Measurements from ENCODE around the gene SETBP1. TPM values are rescaled to one million over a fixed set of nuclear protein-coding genes. Genes with fewer than 3 reads are reported as not detected.

The SETBP1 gene
- polyA plus RNA-seq (2013, experiment 1 of 2) = 10.7 TPM
- polyA plus RNA-seq (2013, experiment 2 of 2) = 8.6 TPM

- WGBS, 2 experiments (ENCODE audit: insufficient coverage in 2 of 2) = 0% methylated on average over 30 to 34 of the region's 64 CpGs
- Histone ChIP-seq H3K4me1 (ENCODE audit: control insufficient read depth, insufficient read depth, low read length, poor library complexity, severe bottlenecking) (peaks cover 21% of the 10 kb centered on the region), H3K27ac (ENCODE audit: low read depth, low read length, severe bottlenecking) (peak within 1 kb of the TSS; percentile 81)
Observed at GRCh38 chr18:44680273-44681075, at the start of gene SETBP1. Gene SETBP1, plus strand, starts transcription at chr18:44680888. Its CDS starts 20,459 bp downstream, at chr18:44701347.

GRCh38 chr18:44632469-44633145 is 48.1 kb upstream of the SETBP1 start:
- H3K4me1 ChIP-seq (ENCODE audit: control insufficient read depth, insufficient read depth, low read length, poor library complexity, severe bottlenecking) = peaks cover 18% of the 10 kb centered on the region
- WGBS, 2 experiments (ENCODE audit: insufficient coverage in 2 of 2) = no CpG with 5 or more reads among the region's 3 CpGs

More at GRCh38 chr18:44680273-44681075, at the start of gene SETBP1:
- Histone ChIP-seq H3K9me3 (ENCODE audit: control insufficient read depth, low read length) (no peaks in the 10 kb centered on the region), H3K36me3 (ENCODE audit: control insufficient read depth, insufficient read depth, low read length) (no peaks in the 10 kb centered on the region), H3K4me3 (ENCODE audit: extremely low read depth, insufficient read depth, low read length, poor library complexity, severe bottlenecking) (peak within 1 kb of the TSS; percentile 65)

GRCh38 chr18:44635546-44635945 is 45.1 kb upstream of the SETBP1 start:
- Histone ChIP-seq H3K4me3 (ENCODE audit: extremely low read depth, insufficient read depth, low read length, poor library complexity, severe bottlenecking) (no peak overlapping the region), H3K9me3 (ENCODE audit: control insufficient read depth, low read length) (peaks cover 2% of the 10 kb centered on the region), H3K4me1 (ENCODE audit: control insufficient read depth, insufficient read depth, low read length, poor library complexity, severe bottlenecking) (peaks cover 21% of the 10 kb centered on the region), H3K27ac (ENCODE audit: low read depth, low read length, severe bottlenecking) (no peak overlapping the region), H3K36me3 (ENCODE audit: control insufficient read depth, insufficient read depth, low read length) (no peaks in the 10 kb centered on the region)
- 67 to 100% methylated on average over 1 of the region's 3 CpGs for WGBS, 2 experiments (ENCODE audit: insufficient coverage in 2 of 2)

More at GRCh38 chr18:44632469-44633145, 48.1 kb upstream of the SETBP1 start:
- no peak overlapping the region for H3K27ac ChIP-seq (ENCODE audit: low read depth, low read length, severe bottlenecking)
- H3K36me3 ChIP-seq (ENCODE audit: control insufficient read depth, insufficient read depth, low read length) = no peaks in the 10 kb centered on the region
- peaks cover 2% of the 10 kb centered on the region for H3K9me3 ChIP-seq (ENCODE audit: control insufficient read depth, low read length)
- no peak overlapping the region for H3K4me3 ChIP-seq (ENCODE audit: extremely low read depth, insufficient read depth, low read length, poor library complexity, severe bottlenecking)

- Histone ChIP-seq H3K36me3 (ENCODE audit: control insufficient read depth, insufficient read depth, low read length) (no peaks in the 10 kb centered on the region), H3K4me1 (ENCODE audit: control insufficient read depth, insufficient read depth, low read length, poor library complexity, severe bottlenecking) (peaks cover 21% of the 10 kb centered on the region), H3K4me3 (ENCODE audit: extremely low read depth, insufficient read depth, low read length, poor library complexity, severe bottlenecking) (no peak overlapping the region), H3K9me3 (ENCODE audit: control insufficient read depth, low read length) (peaks cover 2% of the 10 kb centered on the region), H3K27ac (ENCODE audit: low read depth, low read length, severe bottlenecking) (no peak overlapping the region)
Observed at GRCh38 chr18:44636241-44636640, 44.4 kb upstream of the SETBP1 start.

GRCh38 chr18:44637210-44638033 is 43.3 kb upstream of the SETBP1 start:
- H3K4me1 ChIP-seq (ENCODE audit: control insufficient read depth, insufficient read depth, low read length, poor library complexity, severe bottlenecking) = peaks cover 21% of the 10 kb centered on the region

GRCh38 chr18:44638034-44638540 is 42.6 kb upstream of the SETBP1 start:
- Histone ChIP-seq H3K4me3 (ENCODE audit: extremely low read depth, insufficient read depth, low read length, poor library complexity, severe bottlenecking) (no peak overlapping the region), H3K9me3 (ENCODE audit: control insufficient read depth, low read length) (no peaks in the 10 kb centered on the region), H3K4me1 (ENCODE audit: control insufficient read depth, insufficient read depth, low read length, poor library complexity, severe bottlenecking) (peaks cover 21% of the 10 kb centered on the region), H3K27ac (ENCODE audit: low read depth, low read length, severe bottlenecking) (no peak overlapping the region), H3K36me3 (ENCODE audit: control insufficient read depth, insufficient read depth, low read length) (no peaks in the 10 kb centered on the region)
- 92 to 94% methylated on average over 4 of the region's 4 CpGs for WGBS, 2 experiments (ENCODE audit: insufficient coverage in 2 of 2)

More at GRCh38 chr18:44637210-44638033, 43.3 kb upstream of the SETBP1 start:
- H3K4me3 ChIP-seq (ENCODE audit: extremely low read depth, insufficient read depth, low read length, poor library complexity, severe bottlenecking) = no peak overlapping the region
- H3K36me3 ChIP-seq (ENCODE audit: control insufficient read depth, insufficient read depth, low read length) = no peaks in the 10 kb centered on the region
- peak overlapping the region; percentile 13 for H3K27ac ChIP-seq (ENCODE audit: low read depth, low read length, severe bottlenecking)
- 72 to 80% methylated on average over 1 to 2 of the region's 5 CpGs for WGBS, 2 experiments (ENCODE audit: insufficient coverage in 2 of 2)
- no peaks in the 10 kb centered on the region for H3K9me3 ChIP-seq (ENCODE audit: control insufficient read depth, low read length)

- H3K4me1 ChIP-seq (ENCODE audit: control insufficient read depth, insufficient read depth, low read length, poor library complexity, severe bottlenecking) = peaks cover 21% of the 10 kb centered on the region
- 100% methylated on average over 1 of the region's 1 CpG; no CpG with 5 or more reads in 1 of the 2 experiments for WGBS, 2 experiments (ENCODE audit: insufficient coverage in 2 of 2)
- H3K27ac ChIP-seq (ENCODE audit: low read depth, low read length, severe bottlenecking) = no peak overlapping the region
- no peaks in the 10 kb centered on the region for H3K36me3 ChIP-seq (ENCODE audit: control insufficient read depth, insufficient read depth, low read length)
- H3K9me3 ChIP-seq (ENCODE audit: control insufficient read depth, low read length) = no peaks in the 10 kb centered on the region
- no peak overlapping the region for H3K4me3 ChIP-seq (ENCODE audit: extremely low read depth, insufficient read depth, low read length, poor library complexity, severe bottlenecking)
Observed at GRCh38 chr18:44638811-44639210, 41.9 kb upstream of the SETBP1 start.

- Histone ChIP-seq H3K9me3 (ENCODE audit: control insufficient read depth, low read length) (no peaks in the 10 kb centered on the region), H3K4me3 (ENCODE audit: extremely low read depth, insufficient read depth, low read length, poor library complexity, severe bottlenecking) (no peak overlapping the region), H3K36me3 (ENCODE audit: control insufficient read depth, insufficient read depth, low read length) (no peaks in the 10 kb centered on the region), H3K4me1 (ENCODE audit: control insufficient read depth, insufficient read depth, low read length, poor library complexity, severe bottlenecking) (peaks cover 4% of the 10 kb centered on the region), H3K27ac (ENCODE audit: low read depth, low read length, severe bottlenecking) (no peak overlapping the region)
- 90 to 92% methylated on average over 2 of the region's 3 CpGs for WGBS, 2 experiments (ENCODE audit: insufficient coverage in 2 of 2)
Observed at GRCh38 chr18:44643004-44643403, 37.7 kb upstream of the SETBP1 start.

- Histone ChIP-seq H3K4me3 (ENCODE audit: extremely low read depth, insufficient read depth, low read length, poor library complexity, severe bottlenecking) (no peak overlapping the region), H3K36me3 (ENCODE audit: control insufficient read depth, insufficient read depth, low read length) (no peaks in the 10 kb centered on the region), H3K4me1 (ENCODE audit: control insufficient read depth, insufficient read depth, low read length, poor library complexity, severe bottlenecking) (peaks cover 26% of the 10 kb centered on the region), H3K27ac (ENCODE audit: low read depth, low read length, severe bottlenecking) (peak overlapping the region; percentile 85), H3K9me3 (ENCODE audit: control insufficient read depth, low read length) (no peaks in the 10 kb centered on the region)
- WGBS, 2 experiments (ENCODE audit: insufficient coverage in 2 of 2) = 14 to 30% methylated on average over 3 to 4 of the region's 6 CpGs
Observed at GRCh38 chr18:44651478-44651877, 29.2 kb upstream of the SETBP1 start.

- Histone ChIP-seq H3K4me3 (ENCODE audit: extremely low read depth, insufficient read depth, low read length, poor library complexity, severe bottlenecking) (no peak overlapping the region), H3K9me3 (ENCODE audit: control insufficient read depth, low read length) (no peaks in the 10 kb centered on the region), H3K4me1 (ENCODE audit: control insufficient read depth, insufficient read depth, low read length, poor library complexity, severe bottlenecking) (peaks cover 26% of the 10 kb centered on the region), H3K36me3 (ENCODE audit: control insufficient read depth, insufficient read depth, low read length) (no peaks in the 10 kb centered on the region), H3K27ac (ENCODE audit: low read depth, low read length, severe bottlenecking) (peak overlapping the region; percentile 85)
- 89 to 94% methylated on average over 4 to 5 of the region's 6 CpGs for WGBS, 2 experiments (ENCODE audit: insufficient coverage in 2 of 2)
Observed at GRCh38 chr18:44651918-44652572, 28.6 kb upstream of the SETBP1 start.

All from mesodermal cell (in vitro differentiated cells).